Osteoblast (primary cell): ENCODE data around the gene KCTD1. TPM values are rescaled to one million over a fixed set of nuclear protein-coding genes. Genes with fewer than 3 reads are reported as not detected.

Experiments used
- DNase-seq: peaks from one replicate; pipeline ENCODE4 v3.0.0; 2011; ENCODE audit warnings: low spot score, mixed read lengths; ENCODE audit not compliant: insufficient read length; ENCODE audit errors: missing footprints
- H2AFZ ChIP-seq: 2 replicates; pipeline ENCODE4 v1.6.0; 2011; ENCODE audit warnings: mild to moderate bottlenecking, low read length
- H3K27ac ChIP-seq: 2 replicates; pipeline ENCODE4 v1.5.1; 2011; ENCODE audit warnings: mild to moderate bottlenecking, low read depth, low read length, moderate library complexity
- H3K27me3 ChIP-seq: 2 replicates; pipeline ENCODE4 v1.6.0; 2012; ENCODE audit warnings: mild to moderate bottlenecking, control low read depth, inconsistent platforms, low read length, moderate library complexity; ENCODE audit not compliant: insufficient read depth
- H3K36me3 ChIP-seq: 2 replicates; pipeline ENCODE4 v1.5.1; 2011; ENCODE audit warnings: mild to moderate bottlenecking, low read length, control low read depth, moderate library complexity; ENCODE audit not compliant: insufficient read depth
- H3K4me1 ChIP-seq: 2 replicates; pipeline ENCODE4 v1.5.1; 2011; ENCODE audit warnings: mild to moderate bottlenecking, low read length, control low read depth, moderate library complexity; ENCODE audit not compliant: insufficient read depth
- H3K4me2 ChIP-seq: 2 replicates; pipeline ENCODE4 v1.6.0; 2011; ENCODE audit warnings: mild to moderate bottlenecking, low read length; ENCODE audit not compliant: insufficient read depth
- H3K4me3 ChIP-seq: fragments of 200-600 bp; sonication (generic); 3 replicates; pipeline ENCODE4 v1.5.1; 2012; ENCODE audit warnings: mild to moderate bottlenecking, low read length, inconsistent platforms; ENCODE audit not compliant: insufficient read depth
- H3K79me2 ChIP-seq: 2 replicates; pipeline ENCODE4 v1.6.0; 2012; ENCODE audit warnings: mild to moderate bottlenecking, low read length, control low read depth, inconsistent platforms; ENCODE audit not compliant: insufficient read depth
- H3K9me3 ChIP-seq: 2 replicates; pipeline ENCODE4 v1.5.1; 2011; ENCODE audit warnings: low read depth, low read length, control low read depth
- H4K20me1 ChIP-seq: 2 replicates; pipeline ENCODE4 v1.6.0; 2012; ENCODE audit warnings: mild to moderate bottlenecking, low read length, control low read depth; ENCODE audit not compliant: insufficient read depth
- total RNA-seq: library from RNA; depleted of rRNA; stranded (reverse); fragments of >200 nt; gene quantifications from 2 replicates; pipeline ENCODE4 v1.2.3, GENCODE V29; 2012
- TF ChIP-seq, protein P1 (sequence below): IDR thresholded peaks from 2 replicates; pipeline ENCODE4 v1.5.1; 2011; ENCODE audit warnings: mild to moderate bottlenecking, low read depth, low read length, moderate library complexity; ENCODE audit errors: extremely low read depth

Gene KCTD1
- total RNA-seq, 1 donor = 14.8 TPM

DNA sequence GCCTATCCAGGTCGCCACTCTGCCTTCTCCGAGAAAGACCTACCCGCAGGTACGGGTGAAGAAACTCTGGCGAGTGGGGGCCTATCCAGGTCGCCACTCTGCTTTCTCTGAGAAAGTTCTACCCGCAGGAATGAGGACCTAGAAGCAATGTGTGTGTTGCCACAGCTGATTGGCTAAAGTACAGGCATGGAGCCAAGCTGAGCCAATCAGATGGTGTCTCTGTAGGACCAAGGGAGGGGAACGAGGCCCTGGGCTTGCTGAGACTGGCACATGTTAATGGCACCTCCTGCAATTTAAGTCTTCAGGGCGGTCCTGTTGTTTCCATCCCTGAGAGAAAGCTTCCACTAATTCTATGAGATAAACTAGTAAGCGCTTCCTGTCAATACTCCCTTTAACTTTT, 82.3 kb downstream of the KCTD1 start:
- Histone ChIP-seq H3K4me2 (no peak overlapping the region), H3K36me3 (no peaks in the 10 kb centered on the region), H3K79me2 (no peaks in the 10 kb centered on the region), H4K20me1 (no peaks in the 10 kb centered on the region), H2AFZ (no peak overlapping the region), H3K27me3 (no peaks in the 10 kb centered on the region), H3K9me3 (no peaks in the 10 kb centered on the region), H3K4me1 (no peaks in the 10 kb centered on the region), H3K4me3 (no peak overlapping the region), H3K27ac (no peak overlapping the region)
- DNase-seq = no peak
- TF ChIP-seq, protein P1, sequence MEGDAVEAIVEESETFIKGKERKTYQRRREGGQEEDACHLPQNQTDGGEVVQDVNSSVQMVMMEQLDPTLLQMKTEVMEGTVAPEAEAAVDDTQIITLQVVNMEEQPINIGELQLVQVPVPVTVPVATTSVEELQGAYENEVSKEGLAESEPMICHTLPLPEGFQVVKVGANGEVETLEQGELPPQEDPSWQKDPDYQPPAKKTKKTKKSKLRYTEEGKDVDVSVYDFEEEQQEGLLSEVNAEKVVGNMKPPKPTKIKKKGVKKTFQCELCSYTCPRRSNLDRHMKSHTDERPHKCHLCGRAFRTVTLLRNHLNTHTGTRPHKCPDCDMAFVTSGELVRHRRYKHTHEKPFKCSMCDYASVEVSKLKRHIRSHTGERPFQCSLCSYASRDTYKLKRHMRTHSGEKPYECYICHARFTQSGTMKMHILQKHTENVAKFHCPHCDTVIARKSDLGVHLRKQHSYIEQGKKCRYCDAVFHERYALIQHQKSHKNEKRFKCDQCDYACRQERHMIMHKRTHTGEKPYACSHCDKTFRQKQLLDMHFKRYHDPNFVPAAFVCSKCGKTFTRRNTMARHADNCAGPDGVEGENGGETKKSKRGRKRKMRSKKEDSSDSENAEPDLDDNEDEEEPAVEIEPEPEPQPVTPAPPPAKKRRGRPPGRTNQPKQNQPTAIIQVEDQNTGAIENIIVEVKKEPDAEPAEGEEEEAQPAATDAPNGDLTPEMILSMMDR = no peak

DNA sequence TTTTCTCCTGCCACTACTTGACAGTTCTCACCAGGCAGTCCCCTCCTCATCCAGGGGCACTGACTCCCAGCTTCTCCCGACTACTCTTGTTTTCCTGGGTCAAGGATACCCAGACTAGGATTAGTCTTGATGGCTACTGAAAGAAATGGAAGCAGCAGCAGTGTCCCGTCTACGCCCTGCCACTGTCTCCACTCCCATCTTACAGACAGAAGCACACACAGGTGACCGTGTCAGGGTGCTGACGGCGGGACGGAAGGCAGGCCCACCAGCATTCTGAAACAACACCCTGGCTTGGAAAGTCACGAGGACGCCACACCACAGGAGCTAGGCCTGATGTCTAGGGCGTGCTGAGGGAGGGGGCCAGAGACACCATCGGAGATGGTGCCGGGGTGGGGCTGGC, 82.9 kb downstream of the KCTD1 start:
- Histone ChIP-seq H3K36me3 (no peaks in the 10 kb centered on the region), H3K4me2 (no peak overlapping the region), H3K4me1 (no peaks in the 10 kb centered on the region), H3K79me2 (no peaks in the 10 kb centered on the region), H3K4me3 (no peak overlapping the region), H3K9me3 (no peaks in the 10 kb centered on the region), H2AFZ (no peak overlapping the region), H3K27ac (no peak overlapping the region), H3K27me3 (no peaks in the 10 kb centered on the region), H4K20me1 (no peaks in the 10 kb centered on the region)
- TF ChIP-seq, protein P1 = no peak
- DNase-seq = no peak

DNA sequence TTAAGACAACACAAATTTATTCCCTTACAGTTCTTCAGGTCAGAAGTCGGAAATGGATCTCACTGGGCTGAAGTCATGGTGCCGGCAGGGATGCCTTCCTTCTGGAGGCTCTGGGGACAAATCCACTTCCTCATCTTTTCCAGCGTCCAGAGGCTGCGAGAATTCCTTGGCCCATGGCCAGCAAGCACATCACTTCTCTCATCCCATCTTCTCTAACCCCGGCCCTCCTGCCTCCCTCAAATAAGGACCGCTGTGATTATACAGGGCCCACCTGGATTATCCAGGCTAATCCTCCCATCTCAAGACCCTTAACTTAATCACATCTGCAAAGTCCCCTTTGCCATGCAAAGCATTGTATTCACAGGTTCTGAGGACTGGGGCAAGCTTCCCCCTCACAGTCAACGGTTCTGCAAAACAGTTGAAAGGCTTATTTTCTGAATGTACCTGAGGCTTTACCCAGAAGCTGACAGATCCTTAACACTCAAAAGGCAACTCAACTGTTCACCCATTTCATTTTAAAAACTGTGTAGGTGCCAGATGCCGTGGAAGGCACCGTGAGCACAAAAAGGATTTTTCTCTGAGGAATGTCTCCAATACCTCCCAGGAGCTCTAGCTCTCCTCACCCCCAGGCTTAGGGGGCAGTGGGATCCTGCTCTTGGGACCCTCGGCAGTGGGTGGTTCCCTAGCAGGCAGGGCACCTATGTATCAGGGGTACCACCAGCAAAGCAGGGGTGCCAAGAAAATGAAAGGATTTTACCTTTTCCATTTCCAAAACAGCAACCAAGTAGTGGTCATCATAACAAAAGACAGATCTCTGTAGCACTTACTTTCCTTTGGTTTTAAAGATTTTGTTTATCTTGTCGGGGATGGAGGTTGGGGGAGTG, 84.0 kb downstream of the KCTD1 start:
- DNase-seq = no peak
- Histone ChIP-seq H3K4me1 (peaks cover 1% of the 10 kb centered on the region), H2AFZ (no peak overlapping the region), H3K4me3 (no peak overlapping the region), H4K20me1 (no peaks in the 10 kb centered on the region), H3K9me3 (no peaks in the 10 kb centered on the region), H3K36me3 (no peaks in the 10 kb centered on the region), H3K27ac (no peak overlapping the region), H3K79me2 (no peaks in the 10 kb centered on the region), H3K27me3 (no peaks in the 10 kb centered on the region), H3K4me2 (no peak overlapping the region)
- TF ChIP-seq, protein P1 = no peak

DNA sequence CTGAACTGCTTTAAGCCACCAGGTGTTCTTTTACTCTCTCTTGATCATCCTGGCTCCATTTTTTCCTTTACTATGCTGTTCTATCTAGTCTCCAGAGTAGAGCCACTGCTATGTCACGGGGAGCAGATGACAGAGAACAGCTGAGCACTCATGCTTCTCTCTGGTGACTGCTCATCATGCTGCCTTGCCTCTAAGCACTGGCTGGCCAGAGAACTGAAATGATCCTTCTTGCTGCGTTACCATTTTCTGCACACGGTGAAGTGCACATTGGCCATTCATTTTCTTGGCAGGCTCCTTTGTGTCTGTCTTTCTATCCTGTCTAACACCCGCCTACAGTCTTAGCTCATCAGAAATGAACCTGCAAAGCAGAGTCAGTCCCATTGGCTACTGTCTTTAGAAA, 86.0 kb downstream of the KCTD1 start:
- H3K27ac ChIP-seq = no peak overlapping the region
- no peaks in the 10 kb centered on the region for H3K36me3 ChIP-seq
- H3K79me2 ChIP-seq = no peaks in the 10 kb centered on the region
- no peak overlapping the region for H3K4me2 ChIP-seq
- H3K4me3 ChIP-seq = no peak overlapping the region
- H2AFZ ChIP-seq = no peak overlapping the region
- DNase-seq = no peak
- no peaks in the 10 kb centered on the region for H4K20me1 ChIP-seq
- TF ChIP-seq, protein P1 = no peak
- no peaks in the 10 kb centered on the region for H3K27me3 ChIP-seq
- H3K9me3 ChIP-seq = no peaks in the 10 kb centered on the region
- H3K4me1 ChIP-seq = peaks cover 16% of the 10 kb centered on the region
